HepG2 (cell line): Measurements from ENCODE around the gene SRSF2. TPM values are rescaled to one million over a fixed set of nuclear protein-coding genes. Genes with fewer than 3 reads are reported as not detected.

ENCODE experiments used
- ATM ChIP-seq: fragments of 450-650 bp; IDR thresholded peaks from 2 replicates; pipeline ENCODE4 v1.7.1; 2017; ENCODE audit warnings: mild to moderate bottlenecking, borderline replicate concordance
- ELF3 ChIP-seq: IDR thresholded peaks from 2 replicates; pipeline ENCODE4 v1.6.1; 2016; ENCODE audit warnings: missing genetic modification reagents, missing compliant biosample characterization
- GTF2F1 ChIP-seq: fragments of 150-350 bp; IDR thresholded peaks from 2 replicates; pipeline ENCODE4 v1.6.1; 2014; ENCODE audit warnings: low read length
- HOXA5 ChIP-seq: sonication (generic); formaldehyde crosslinking; IDR thresholded peaks from 2 replicates; pipeline ENCODE4 v1.4.0; 2020; ENCODE audit warnings: missing genetic modification reagents
- ISX ChIP-seq: sonication (generic); formaldehyde crosslinking; conservative IDR thresholded peaks from 2 replicates; pipeline ENCODE4 v1.5.0; 2020; ENCODE audit warnings: missing genetic modification reagents
- KLF13 ChIP-seq: sonication (generic); formaldehyde crosslinking; IDR thresholded peaks from 2 replicates; pipeline ENCODE4 v1.4.0; 2020; ENCODE audit warnings: mild to moderate bottlenecking, missing genetic modification reagents
- MTA3 ChIP-seq: sonication (generic); formaldehyde crosslinking; IDR thresholded peaks from 2 replicates; pipeline ENCODE4 v1.4.0; 2020; ENCODE audit warnings: missing genetic modification reagents
- NFKBIZ ChIP-seq: IDR thresholded peaks from 2 replicates; pipeline ENCODE4 v1.6.1; 2018; ENCODE audit warnings: missing genetic modification reagents, missing compliant biosample characterization
- PAF1 ChIP-seq: IDR thresholded peaks from 2 replicates; pipeline ENCODE4 v1.6.1; 2016; ENCODE audit warnings: missing genetic modification reagents, missing compliant biosample characterization
- TBX2 ChIP-seq: sonication (generic); formaldehyde crosslinking; IDR thresholded peaks from 2 replicates; pipeline ENCODE4 v1.5.0; 2020; ENCODE audit warnings: missing genetic modification reagents, mild to moderate bottlenecking, borderline replicate concordance
- ZNF317 ChIP-seq: sonication (generic); formaldehyde crosslinking; IDR thresholded peaks from 2 replicates; pipeline ENCODE4 v1.5.0; 2020; ENCODE audit warnings: mild to moderate bottlenecking, missing genetic modification reagents
- ZNF790 ChIP-seq: sonication (generic); formaldehyde crosslinking; IDR thresholded peaks from 2 replicates; pipeline ENCODE4 v1.8.0; 2022; ENCODE audit warnings: missing genetic modification reagents, mild to moderate bottlenecking, borderline replicate concordance
- polyA plus RNA-seq, 8 experiments: library from polyadenylated mRNA; depleted of rRNA in 3 of 8; stranded (reverse) in 7 of 8; unstranded in 1 of 8; fragments of >200 nt; fragmentation: Illumina TruSeq in 4 of 8; extraction: Trizol in 4 of 8; gene quantifications; 2 replicates each; pipeline versions ENCODE4 v1.2.1 to v1.2.3, GENCODE V29; 2011 to 2016; ENCODE audit warnings: low read depth in 4 of 8, missing spikeins in 1 of 8, mixed read lengths in 1 of 8; ENCODE audit not compliant: insufficient read depth in 1 of 8
- total RNA-seq, 5 experiments: library from RNA; depleted of rRNA; stranded (reverse); fragments of >200 nt; fragmentation: Illumina TruSeq; extraction: Trizol; gene quantifications; 2 replicates each; pipeline ENCODE4 v1.2.3, GENCODE V29; 2016; ENCODE audit warnings: low read depth in 1 of 5
- TF ChIP-seq, protein P1 (sequence below): IDR thresholded peaks from 2 replicates; pipeline ENCODE4 v1.4.0; 2020; ENCODE audit warnings: mild to moderate bottlenecking, missing genetic modification reagents
- TF ChIP-seq, protein P2 (sequence below): sonication (generic); formaldehyde crosslinking; conservative IDR thresholded peaks from 2 replicates; pipeline ENCODE4 v1.8.0; 2022; ENCODE audit warnings: mild to moderate bottlenecking, moderate library complexity, missing genetic modification reagents
- TF ChIP-seq, protein P3 (sequence below): sonication (generic); formaldehyde crosslinking; IDR thresholded peaks from 2 replicates; pipeline ENCODE4 v1.8.1; 2023; ENCODE audit warnings: missing genetic modification reagents, mild to moderate bottlenecking, borderline replicate concordance
- TF ChIP-seq, protein P4 (sequence below): sonication (generic); formaldehyde crosslinking; conservative IDR thresholded peaks from 2 replicates; pipeline ENCODE4 v1.4.0; 2020; ENCODE audit warnings: missing genetic modification reagents
- TF ChIP-seq, protein P5 (sequence below): sonication (generic); formaldehyde crosslinking; IDR thresholded peaks from 2 replicates; pipeline ENCODE4 v1.4.0; 2020; ENCODE audit warnings: missing genetic modification reagents

The SRSF2 gene
- total and polyA plus RNA-seq, 2 of the 13 experiments (the other 11 are each of a cell fraction or from before 2014, with no cell fraction given), result 306 to 319 TPM

DNA sequence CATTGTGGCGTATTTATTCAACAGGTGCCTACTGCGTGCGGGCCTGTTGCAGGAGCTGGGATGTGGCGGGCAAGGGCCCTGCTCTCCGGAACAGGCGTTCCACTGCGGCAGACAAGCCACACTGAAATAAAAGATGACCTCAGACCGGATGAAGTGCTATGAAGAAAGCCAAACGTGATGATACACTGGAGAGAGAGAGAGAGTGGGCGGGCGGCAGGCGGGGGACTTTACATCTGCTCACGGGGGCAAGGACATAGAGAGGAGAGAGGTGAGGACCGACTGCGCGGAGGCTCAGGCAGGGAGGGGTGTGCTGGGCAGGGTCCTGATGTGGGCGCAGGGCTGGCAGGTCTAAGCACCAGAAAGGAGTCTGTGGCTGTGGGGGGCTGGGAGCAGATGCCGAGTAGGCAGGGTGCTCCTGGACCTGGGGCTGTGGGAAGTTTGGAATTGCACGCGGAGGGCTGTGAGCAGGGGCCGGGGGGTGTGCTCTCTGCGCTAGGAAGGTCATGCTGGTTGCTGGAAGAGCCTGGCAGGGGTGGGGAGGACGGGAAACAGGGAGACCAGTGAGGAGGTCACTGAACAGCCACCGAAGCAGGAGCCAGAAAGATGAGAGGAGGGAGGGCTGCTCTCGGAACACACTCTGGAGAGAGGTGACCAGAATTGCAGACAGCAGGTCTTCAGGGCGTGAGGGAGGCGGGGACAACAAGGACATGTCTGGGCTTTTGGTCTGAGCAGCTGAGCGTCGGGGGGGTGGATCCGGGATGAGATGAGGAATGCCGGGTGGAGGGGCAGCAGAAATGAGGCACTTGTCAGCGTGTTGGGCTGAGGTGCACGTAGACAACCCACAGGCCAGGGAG lies 36.3 kb downstream of the SRSF2 start (continued):
- TF ChIP-seq, protein P1, sequence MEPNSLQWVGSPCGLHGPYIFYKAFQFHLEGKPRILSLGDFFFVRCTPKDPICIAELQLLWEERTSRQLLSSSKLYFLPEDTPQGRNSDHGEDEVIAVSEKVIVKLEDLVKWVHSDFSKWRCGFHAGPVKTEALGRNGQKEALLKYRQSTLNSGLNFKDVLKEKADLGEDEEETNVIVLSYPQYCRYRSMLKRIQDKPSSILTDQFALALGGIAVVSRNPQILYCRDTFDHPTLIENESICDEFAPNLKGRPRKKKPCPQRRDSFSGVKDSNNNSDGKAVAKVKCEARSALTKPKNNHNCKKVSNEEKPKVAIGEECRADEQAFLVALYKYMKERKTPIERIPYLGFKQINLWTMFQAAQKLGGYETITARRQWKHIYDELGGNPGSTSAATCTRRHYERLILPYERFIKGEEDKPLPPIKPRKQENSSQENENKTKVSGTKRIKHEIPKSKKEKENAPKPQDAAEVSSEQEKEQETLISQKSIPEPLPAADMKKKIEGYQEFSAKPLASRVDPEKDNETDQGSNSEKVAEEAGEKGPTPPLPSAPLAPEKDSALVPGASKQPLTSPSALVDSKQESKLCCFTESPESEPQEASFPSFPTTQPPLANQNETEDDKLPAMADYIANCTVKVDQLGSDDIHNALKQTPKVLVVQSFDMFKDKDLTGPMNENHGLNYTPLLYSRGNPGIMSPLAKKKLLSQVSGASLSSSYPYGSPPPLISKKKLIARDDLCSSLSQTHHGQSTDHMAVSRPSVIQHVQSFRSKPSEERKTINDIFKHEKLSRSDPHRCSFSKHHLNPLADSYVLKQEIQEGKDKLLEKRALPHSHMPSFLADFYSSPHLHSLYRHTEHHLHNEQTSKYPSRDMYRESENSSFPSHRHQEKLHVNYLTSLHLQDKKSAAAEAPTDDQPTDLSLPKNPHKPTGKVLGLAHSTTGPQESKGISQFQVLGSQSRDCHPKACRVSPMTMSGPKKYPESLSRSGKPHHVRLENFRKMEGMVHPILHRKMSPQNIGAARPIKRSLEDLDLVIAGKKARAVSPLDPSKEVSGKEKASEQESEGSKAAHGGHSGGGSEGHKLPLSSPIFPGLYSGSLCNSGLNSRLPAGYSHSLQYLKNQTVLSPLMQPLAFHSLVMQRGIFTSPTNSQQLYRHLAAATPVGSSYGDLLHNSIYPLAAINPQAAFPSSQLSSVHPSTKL, result peak; percentile 77
- TF ChIP-seq PAF1 (CRISPR knock-in tag) (no peak), MTA3 (CRISPR knock-in tag) (no peak), ATM (no peak), GTF2F1 (no peak), NFKBIZ (no peak), TBX2 (CRISPR knock-in tag) (peak; percentile 81), ZNF317 (CRISPR knock-in tag) (peak; percentile 90; the same call in 1 of the 2 replicates), HOXA5 (no peak; the same call in 1 of the 2 replicates), KLF13 (peak; percentile 26; the same call in 1 of the 2 replicates), ZNF790 (CRISPR knock-in tag) (no peak; the same call in 1 of the 2 replicates), ISX (CRISPR knock-in tag) (no peak), ELF3 (CRISPR knock-in tag) (no peak)
- TF ChIP-seq, protein P2, sequence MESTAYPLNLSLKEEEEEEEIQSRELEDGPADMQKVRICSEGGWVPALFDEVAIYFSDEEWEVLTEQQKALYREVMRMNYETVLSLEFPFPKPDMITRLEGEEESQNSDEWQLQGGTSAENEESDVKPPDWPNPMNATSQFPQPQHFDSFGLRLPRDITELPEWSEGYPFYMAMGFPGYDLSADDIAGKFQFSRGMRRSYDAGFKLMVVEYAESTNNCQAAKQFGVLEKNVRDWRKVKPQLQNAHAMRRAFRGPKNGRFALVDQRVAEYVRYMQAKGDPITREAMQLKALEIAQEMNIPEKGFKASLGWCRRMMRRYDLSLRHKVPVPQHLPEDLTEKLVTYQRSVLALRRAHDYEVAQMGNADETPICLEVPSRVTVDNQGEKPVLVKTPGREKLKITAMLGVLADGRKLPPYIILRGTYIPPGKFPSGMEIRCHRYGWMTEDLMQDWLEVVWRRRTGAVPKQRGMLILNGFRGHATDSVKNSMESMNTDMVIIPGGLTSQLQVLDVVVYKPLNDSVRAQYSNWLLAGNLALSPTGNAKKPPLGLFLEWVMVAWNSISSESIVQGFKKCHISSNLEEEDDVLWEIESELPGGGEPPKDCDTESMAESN (CRISPR knock-in tag), result peak; percentile 81; the same call in 1 of the 2 replicates
- TF ChIP-seq, protein P3, sequence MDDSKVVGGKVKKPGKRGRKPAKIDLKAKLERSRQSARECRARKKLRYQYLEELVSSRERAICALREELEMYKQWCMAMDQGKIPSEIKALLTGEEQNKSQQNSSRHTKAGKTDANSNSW (CRISPR knock-in tag), result no peak; the same call in 1 of the 2 replicates
- TF ChIP-seq, protein P4, sequence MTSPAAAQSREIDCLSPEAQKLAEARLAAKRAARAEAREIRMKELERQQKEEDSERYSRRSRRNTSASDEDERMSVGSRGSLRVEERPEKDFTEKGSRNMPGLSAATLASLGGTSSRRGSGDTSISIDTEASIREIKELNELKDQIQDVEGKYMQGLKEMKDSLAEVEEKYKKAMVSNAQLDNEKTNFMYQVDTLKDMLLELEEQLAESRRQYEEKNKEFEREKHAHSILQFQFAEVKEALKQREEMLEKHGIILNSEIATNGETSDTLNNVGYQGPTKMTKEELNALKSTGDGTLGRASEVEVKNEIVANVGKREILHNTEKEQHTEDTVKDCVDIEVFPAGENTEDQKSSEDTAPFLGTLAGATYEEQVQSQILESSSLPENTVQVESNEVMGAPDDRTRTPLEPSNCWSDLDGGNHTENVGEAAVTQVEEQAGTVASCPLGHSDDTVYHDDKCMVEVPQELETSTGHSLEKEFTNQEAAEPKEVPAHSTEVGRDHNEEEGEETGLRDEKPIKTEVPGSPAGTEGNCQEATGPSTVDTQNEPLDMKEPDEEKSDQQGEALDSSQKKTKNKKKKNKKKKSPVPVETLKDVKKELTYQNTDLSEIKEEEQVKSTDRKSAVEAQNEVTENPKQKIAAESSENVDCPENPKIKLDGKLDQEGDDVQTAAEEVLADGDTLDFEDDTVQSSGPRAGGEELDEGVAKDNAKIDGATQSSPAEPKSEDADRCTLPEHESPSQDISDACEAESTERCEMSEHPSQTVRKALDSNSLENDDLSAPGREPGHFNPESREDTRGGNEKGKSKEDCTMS, result no peak
- TF ChIP-seq, protein P5, sequence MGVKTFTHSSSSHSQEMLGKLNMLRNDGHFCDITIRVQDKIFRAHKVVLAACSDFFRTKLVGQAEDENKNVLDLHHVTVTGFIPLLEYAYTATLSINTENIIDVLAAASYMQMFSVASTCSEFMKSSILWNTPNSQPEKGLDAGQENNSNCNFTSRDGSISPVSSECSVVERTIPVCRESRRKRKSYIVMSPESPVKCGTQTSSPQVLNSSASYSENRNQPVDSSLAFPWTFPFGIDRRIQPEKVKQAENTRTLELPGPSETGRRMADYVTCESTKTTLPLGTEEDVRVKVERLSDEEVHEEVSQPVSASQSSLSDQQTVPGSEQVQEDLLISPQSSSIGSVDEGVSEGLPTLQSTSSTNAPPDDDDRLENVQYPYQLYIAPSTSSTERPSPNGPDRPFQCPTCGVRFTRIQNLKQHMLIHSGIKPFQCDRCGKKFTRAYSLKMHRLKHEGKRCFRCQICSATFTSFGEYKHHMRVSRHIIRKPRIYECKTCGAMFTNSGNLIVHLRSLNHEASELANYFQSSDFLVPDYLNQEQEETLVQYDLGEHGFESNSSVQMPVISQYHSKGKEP (CRISPR knock-in tag), result no peak
